HEK293 (cell line): ENCODE results near the gene FBXW11.

Experiments
- CTCF ChIA-PET: fragments of 350-600 bp; formaldehyde crosslinking; extraction: SDS; loops from one replicate; lab custom pipeline; 2021; ENCODE audit warnings: antibody characterized with exemption; lab: Yijun Ruan, JAX
- POLR2A ChIA-PET: fragments of 300-600 bp; formaldehyde crosslinking; extraction: SDS; loops from one replicate; lab custom pipeline; 2020; ENCODE audit warnings: antibody characterized with exemption, inconsistent platforms; lab: Yijun Ruan, JAX
- H3K27ac ChIP-seq: fragments of 200-500 bp; sonication (Bioruptor generic); 2 replicates; pipeline ENCODE4 v1.5.1; 2014; ENCODE audit warnings: low read depth, low read length, control low read depth, inconsistent platforms; ENCODE audit errors: extremely low read depth
- H3K36me3 ChIP-seq, 2 experiments: fragments of 200-500 bp in 1 of 2; sonication (Bioruptor generic) in 1 of 2; 1 replicate in 1 of 2; 2 replicates in 1 of 2; pipeline ENCODE4 v1.5.1; 2014 to 2017; ENCODE audit warnings: inconsistent platforms in 2 of 2, low read length in 2 of 2; ENCODE audit not compliant: control insufficient read depth in 2 of 2, insufficient read depth in 1 of 2
- H3K4me1 ChIP-seq: fragments of 200-500 bp; sonication (Bioruptor generic); 2 replicates; pipeline ENCODE4 v1.5.1; 2014; ENCODE audit warnings: mild to moderate bottlenecking, low read length, inconsistent platforms; ENCODE audit not compliant: control insufficient read depth, insufficient read depth
- H3K4me3 ChIP-seq: 2 replicates; pipeline ENCODE4 v1.5.1; 2011; ENCODE audit warnings: low read depth, mild to moderate bottlenecking, control low read depth, low read length, moderate library complexity
- H3K9me3 ChIP-seq: fragments of 200-500 bp; sonication (Bioruptor generic); 2 replicates; pipeline ENCODE4 v1.5.1; 2014; ENCODE audit warnings: low read depth, low read length, inconsistent platforms; ENCODE audit not compliant: control insufficient read depth, insufficient read depth
- HOXA7 ChIP-seq: sonication (generic); formaldehyde crosslinking; IDR thresholded peaks from 2 replicates; pipeline ENCODE4 v1.8.1; 2022; ENCODE audit warnings: missing genetic modification reagents, borderline replicate concordance
- HOXC10 ChIP-seq: sonication (generic); formaldehyde crosslinking; IDR thresholded peaks from 2 replicates; pipeline ENCODE4 v1.8.1; 2023; ENCODE audit warnings: mild to moderate bottlenecking, missing genetic modification reagents
- INSM2 ChIP-seq: fragments of 450-650 bp; formaldehyde crosslinking; IDR thresholded peaks from 2 replicates; pipeline ENCODE4 v1.5.1; 2016; ENCODE audit warnings: missing biosample characterization, missing genetic modification characterization
- KLF17 ChIP-seq: fragments of 450-650 bp; formaldehyde crosslinking; IDR thresholded peaks from 2 replicates; pipeline ENCODE4 v1.5.1; 2016; ENCODE audit warnings: missing biosample characterization, missing genetic modification characterization
- MEIS1 ChIP-seq: sonication (generic); formaldehyde crosslinking; IDR thresholded peaks from 2 replicates; pipeline ENCODE4 v1.8.1; 2022; ENCODE audit warnings: missing genetic modification reagents, mild to moderate bottlenecking, borderline replicate concordance
- PRDM10 ChIP-seq: fragments of 450-650 bp; formaldehyde crosslinking; IDR thresholded peaks from 2 replicates; pipeline ENCODE4 v1.5.1; 2016; ENCODE audit warnings: missing biosample characterization, missing genetic modification characterization
- ZBTB10 ChIP-seq: fragments of 450-650 bp; formaldehyde crosslinking; IDR thresholded peaks from 2 replicates; pipeline ENCODE4 v1.5.1; 2016; ENCODE audit warnings: missing biosample characterization, missing genetic modification characterization
- ZBTB7A ChIP-seq: fragments of 450-650 bp; formaldehyde crosslinking; IDR thresholded peaks from 2 replicates; pipeline ENCODE4 v1.5.1; 2016; ENCODE audit warnings: low read depth, missing biosample characterization, missing genetic modification characterization
- ZFHX2 ChIP-seq: fragments of 450-650 bp; formaldehyde crosslinking; conservative IDR thresholded peaks from 2 replicates; pipeline ENCODE4 v1.5.1; 2016; ENCODE audit warnings: missing biosample characterization, missing genetic modification characterization
- ZFP37 ChIP-seq: fragments of 450-650 bp; formaldehyde crosslinking; IDR thresholded peaks from 2 replicates; pipeline ENCODE4 v1.5.1; 2016; ENCODE audit warnings: missing biosample characterization, missing genetic modification characterization
- ZNF121 ChIP-seq: fragments of 450-650 bp; formaldehyde crosslinking; IDR thresholded peaks from 2 replicates; pipeline ENCODE4 v1.5.1; 2016; ENCODE audit warnings: missing biosample characterization, missing genetic modification characterization
- ZNF18 ChIP-seq: fragments of 450-650 bp; formaldehyde crosslinking; IDR thresholded peaks from 2 replicates; pipeline ENCODE4 v1.5.1; 2016; ENCODE audit warnings: missing biosample characterization, missing genetic modification characterization
- ZNF23 ChIP-seq: fragments of 450-650 bp; formaldehyde crosslinking; IDR thresholded peaks from 2 replicates; pipeline ENCODE4 v1.5.1; 2016; ENCODE audit warnings: missing biosample characterization, missing genetic modification characterization, borderline replicate concordance
- ZNF248 ChIP-seq: fragments of 450-650 bp; formaldehyde crosslinking; IDR thresholded peaks from 2 replicates; pipeline ENCODE4 v1.5.1; 2017; ENCODE audit warnings: missing biosample characterization, missing genetic modification characterization
- ZNF350 ChIP-seq: fragments of 450-650 bp; formaldehyde crosslinking; IDR thresholded peaks from 2 replicates; pipeline ENCODE4 v1.5.0; 2017; ENCODE audit warnings: missing biosample characterization, mild to moderate bottlenecking, missing genetic modification characterization
- ZNF37A ChIP-seq: fragments of 450-650 bp; IDR thresholded peaks from 2 replicates; pipeline ENCODE4 v1.5.1; 2018; ENCODE audit warnings: missing biosample characterization, missing genetic modification characterization
- ZNF555 ChIP-seq: fragments of 450-650 bp; formaldehyde crosslinking; conservative IDR thresholded peaks from 2 replicates; pipeline ENCODE4 v1.5.1; 2017; ENCODE audit warnings: missing biosample characterization, mild to moderate bottlenecking, missing genetic modification characterization, inconsistent platforms
- ZNF600 ChIP-seq: fragments of 450-650 bp; formaldehyde crosslinking; IDR thresholded peaks from 2 replicates; pipeline ENCODE4 v1.5.1; 2016; ENCODE audit warnings: missing biosample characterization, missing genetic modification characterization
- ZNF621 ChIP-seq: fragments of 450-650 bp; formaldehyde crosslinking; IDR thresholded peaks from 2 replicates; pipeline ENCODE4 v1.5.1; 2017; ENCODE audit warnings: missing biosample characterization, missing genetic modification characterization
- ZNF629 ChIP-seq: fragments of 450-650 bp; formaldehyde crosslinking; IDR thresholded peaks from 2 replicates; pipeline ENCODE4 v1.5.1; 2017; ENCODE audit warnings: missing biosample characterization, missing genetic modification characterization
- ZNF677 ChIP-seq: fragments of 450-650 bp; IDR thresholded peaks from 2 replicates; pipeline ENCODE4 v1.5.0; 2018; ENCODE audit warnings: missing biosample characterization, mild to moderate bottlenecking, missing genetic modification characterization, moderate library complexity
- ZNF768 ChIP-seq: fragments of 450-650 bp; formaldehyde crosslinking; IDR thresholded peaks from 2 replicates; pipeline ENCODE4 v1.5.1; 2018; ENCODE audit warnings: missing biosample characterization, mild to moderate bottlenecking, missing genetic modification characterization
- ZSCAN18 ChIP-seq: fragments of 450-650 bp; formaldehyde crosslinking; IDR thresholded peaks from 2 replicates; pipeline ENCODE4 v1.5.1; 2016; ENCODE audit warnings: missing biosample characterization, missing genetic modification characterization

The FBXW11 gene

GRCh38 chr5:171955761-171956160, 50.7 kb downstream of the FBXW11 start:
- H3K4me3 ChIP-seq, result no peak overlapping the region
- TF ChIP-seq ZFHX2 (0 out of 2 replicates have a peak, but pooled peaks have one; percentile 22), ZNF677 (no peak)
- TF ChIP-seq, all 188 proteins: peak for 1
- Histone ChIP-seq H3K36me3 (peaks cover 4% of the 10 kb centered on the region in 2 experiments; a peak in 2 of 3 replicates), H3K4me1 (peaks cover 56% of the 10 kb centered on the region), H3K27ac (no peak overlapping the region), H3K9me3 (no peaks in the 10 kb centered on the region)
- CTCF ChIA-PET, result no interaction called here
- POLR2A ChIA-PET, result no interaction called here

- H3K36me3 ChIP-seq, result no peaks in the 10 kb centered on the region; a peak in 1 of 3 replicates
- POLR2A ChIA-PET, result no interaction called here
- H3K4me1 ChIP-seq, result peaks cover 56% of the 10 kb centered on the region
- no peak overlapping the region for H3K27ac ChIP-seq
- no peaks in the 10 kb centered on the region for H3K9me3 ChIP-seq
- CTCF ChIA-PET, result interaction anchor here (1.0 kb wide), 1 partner anchor 111 kb away, joined by 5 read pairs; no protein-coding TSS in a partner anchor
- H3K4me3 ChIP-seq, result no peak overlapping the region
- no peak for TF ChIP-seq ZNF121
- TF ChIP-seq ZBTB7A (tag by site-specific recombination), result no peak
- TF ChIP-seq KLF17, result no peak
- no peak for TF ChIP-seq HOXC10 (CRISPR knock-in tag)
- TF ChIP-seq ZBTB10 (tag by site-specific recombination), result no peak
- TF ChIP-seq HOXA7 (CRISPR knock-in tag), result no peak
- TF ChIP-seq ZNF600 (tag by site-specific recombination), result peak; percentile 74
- TF ChIP-seq ZNF37A (tag by site-specific recombination), result no peak
- no peak for TF ChIP-seq ZNF23 (tag by site-specific recombination)
- no peak for TF ChIP-seq ZFP37
- no peak for TF ChIP-seq ZFHX2
- TF ChIP-seq ZNF629 (tag by site-specific recombination), result 0 out of 2 replicates have a peak, but pooled peaks have one; percentile 15
- no peak for TF ChIP-seq MEIS1
- TF ChIP-seq ZSCAN18 (tag by site-specific recombination), result no peak
- no peak for TF ChIP-seq ZNF621 (tag by site-specific recombination)
- no peak for TF ChIP-seq ZNF18 (tag by site-specific recombination)
- TF ChIP-seq ZNF555 (tag by site-specific recombination), result no peak
- TF ChIP-seq ZNF768 (tag by site-specific recombination), result no peak
- peak; percentile 44; the same call in 1 of the 2 replicates for TF ChIP-seq PRDM10
- TF ChIP-seq ZNF248 (tag by site-specific recombination), result no peak
- TF ChIP-seq ZNF350 (tag by site-specific recombination), result no peak
- no peak for TF ChIP-seq INSM2 (tag by site-specific recombination)
Observed at GRCh38 chr5:171954721-171955120, 51.7 kb downstream of the FBXW11 start.
